ENCODE data around the gene MAD2L2.

- TF ChIP-seq CTCF (IDR thresholded peaks at IDR 0.05) (no peak), POLR2A (IDR thresholded peaks at IDR 0.05) (no peak)
Measured at GRCh38 chr1:11658542-11658941, 22.4 kb downstream of the MAD2L2 start.

Data from transverse colon (tissue), 3 donors.